HG03521 (cell line): ENCODE data around the gene INSC.

Experiments
- ATAC-seq: cut with Tn5 transposase; IDR thresholded peaks from one replicate; pipeline ENCODE4 v1.9.1; 2021; ENCODE audit warnings: mild to moderate bottlenecking, moderate library complexity; ENCODE audit not compliant: unreplicated experiment

INSC gene

DNA sequence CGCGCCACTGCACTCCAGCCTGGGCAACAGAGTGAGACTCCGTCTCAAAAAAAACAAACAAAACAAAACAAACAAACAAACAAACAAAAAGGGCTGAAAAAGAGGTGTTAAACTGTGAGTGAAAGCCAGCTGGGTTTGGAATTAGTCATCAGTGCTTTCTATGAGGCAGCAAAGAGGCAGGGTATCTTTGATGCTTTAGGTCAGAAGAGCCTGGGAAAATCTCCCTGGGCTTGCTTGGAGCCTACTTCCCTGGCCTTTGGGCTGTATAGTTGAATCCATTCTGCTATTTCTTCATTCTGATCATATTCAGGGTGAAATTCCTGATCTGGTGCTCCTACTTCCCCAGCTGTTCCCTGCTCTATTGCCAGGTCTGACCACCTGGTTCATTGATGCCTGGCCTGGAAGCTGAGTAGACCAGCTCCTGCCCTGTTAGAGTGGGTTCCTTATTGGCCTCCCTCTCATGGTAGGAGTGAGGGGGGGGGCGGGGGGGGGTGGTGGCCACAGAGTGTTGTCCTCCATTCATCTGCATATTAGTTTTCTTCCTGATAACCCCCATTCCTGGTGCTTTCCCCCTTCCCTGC, 65.6 kb downstream of the INSC start:
- peak; percentile 59 for ATAC-seq

DNA sequence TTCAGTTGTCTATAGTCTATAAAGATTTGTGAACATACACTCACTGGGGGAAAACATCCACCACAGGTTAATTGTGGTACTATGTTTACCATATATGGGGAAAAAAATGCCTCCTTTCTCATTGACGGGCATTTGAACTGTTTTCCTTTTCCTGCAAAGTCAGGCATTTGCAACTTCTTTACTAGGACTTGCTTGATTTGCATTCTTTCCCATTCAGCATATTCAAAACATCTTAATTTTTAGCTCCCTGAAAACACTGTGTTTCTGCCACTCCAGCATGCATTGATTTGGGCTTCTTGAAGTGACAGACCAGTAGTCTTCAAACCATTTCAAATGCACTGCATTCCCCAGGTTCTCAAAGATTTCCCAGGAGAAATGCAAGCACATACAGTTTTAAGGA, 67.6 kb downstream of the INSC start:
- ATAC-seq, result no peak

DNA sequence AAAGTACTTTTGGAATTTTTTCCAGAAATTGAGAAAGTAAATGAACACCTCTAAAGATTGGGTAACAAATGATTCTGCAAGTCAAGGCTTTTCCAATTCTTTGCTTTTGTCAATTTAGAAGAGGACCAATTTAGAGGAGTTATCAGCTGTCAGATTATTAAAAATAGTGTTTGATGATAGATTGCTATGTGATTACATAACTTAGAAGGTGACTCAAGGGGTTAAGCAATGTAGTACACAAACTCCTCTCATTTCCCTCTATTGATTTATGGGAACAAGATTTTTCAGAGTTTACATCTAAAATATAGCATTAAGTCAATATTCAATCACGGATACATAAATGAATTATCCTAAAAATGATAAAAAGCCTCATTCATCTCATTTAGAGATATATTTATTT, 70.3 kb downstream of the INSC start:
- no peak for ATAC-seq

DNA sequence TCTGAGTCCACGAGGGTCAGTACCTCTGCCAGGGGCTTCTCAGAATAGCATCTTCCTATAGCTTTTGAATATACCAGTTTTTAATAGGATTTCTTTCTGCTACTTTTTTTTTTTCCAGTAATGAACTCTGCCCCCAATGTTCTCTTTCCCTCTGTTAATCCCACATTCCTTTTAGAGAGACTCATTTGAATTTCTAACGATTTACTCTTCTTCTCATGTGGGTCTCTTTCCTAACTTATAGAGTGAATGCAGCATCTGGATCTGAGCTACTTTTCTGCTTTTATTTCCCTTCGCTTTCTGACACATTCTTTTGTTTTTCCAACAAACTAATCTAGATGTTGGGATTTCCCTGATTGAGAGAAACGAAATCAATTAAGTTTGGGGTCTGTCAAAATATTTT, 71.4 kb downstream of the INSC start:
- no peak for ATAC-seq

DNA sequence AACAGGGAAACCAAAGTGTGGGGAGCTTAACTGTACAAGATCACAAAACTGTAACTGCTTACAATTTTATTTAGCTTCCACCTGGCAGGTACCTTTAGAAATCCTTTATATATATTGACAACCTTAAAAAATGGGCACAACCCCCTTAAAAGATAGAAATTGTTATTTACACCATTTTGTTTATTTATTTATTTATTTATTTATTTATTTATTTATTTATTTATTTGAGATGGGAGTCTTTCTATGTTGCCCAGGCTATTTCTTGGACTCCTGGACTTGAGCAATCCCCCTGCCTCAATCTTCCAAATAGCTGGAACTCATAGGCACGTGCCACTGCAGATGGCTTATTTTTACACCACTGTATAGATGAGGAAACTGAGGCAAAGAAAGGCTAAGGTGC, 74.5 kb downstream of the INSC start:
- no peak for ATAC-seq

DNA sequence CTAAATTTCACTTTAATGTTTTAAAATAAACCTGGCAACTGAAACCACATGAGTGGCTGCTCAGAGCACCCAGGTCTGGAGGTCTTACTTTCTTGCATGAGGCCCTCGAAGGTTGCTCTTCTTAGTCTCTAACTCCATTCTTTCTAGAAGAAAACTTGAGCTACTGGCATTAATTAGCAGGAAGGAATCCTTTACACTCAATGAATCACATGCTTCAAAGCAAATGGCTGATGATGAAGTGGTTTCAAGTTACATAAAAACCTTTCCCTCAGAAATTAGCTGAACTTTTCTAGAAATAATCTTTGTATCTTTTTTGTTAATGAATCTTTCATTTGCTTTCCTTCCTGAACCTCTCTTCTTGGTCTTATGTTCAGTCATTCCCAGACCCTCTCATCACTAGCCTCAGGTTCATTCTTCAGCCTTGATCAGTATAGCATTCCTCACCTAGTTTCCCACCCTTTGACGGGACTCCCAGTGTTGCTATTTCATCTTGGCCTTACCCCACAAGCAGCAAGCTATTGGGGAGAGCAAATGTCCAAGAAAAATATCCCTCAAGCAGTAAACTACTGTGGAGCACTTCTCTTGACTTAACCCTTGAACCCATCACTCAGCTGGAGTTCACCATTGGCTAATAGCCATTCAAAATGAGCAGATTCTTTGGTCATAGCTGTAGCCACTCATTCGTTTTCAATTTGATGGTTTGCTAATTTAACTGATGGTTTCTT, 75.1 kb downstream of the INSC start:
- ATAC-seq, result no peak

DNA sequence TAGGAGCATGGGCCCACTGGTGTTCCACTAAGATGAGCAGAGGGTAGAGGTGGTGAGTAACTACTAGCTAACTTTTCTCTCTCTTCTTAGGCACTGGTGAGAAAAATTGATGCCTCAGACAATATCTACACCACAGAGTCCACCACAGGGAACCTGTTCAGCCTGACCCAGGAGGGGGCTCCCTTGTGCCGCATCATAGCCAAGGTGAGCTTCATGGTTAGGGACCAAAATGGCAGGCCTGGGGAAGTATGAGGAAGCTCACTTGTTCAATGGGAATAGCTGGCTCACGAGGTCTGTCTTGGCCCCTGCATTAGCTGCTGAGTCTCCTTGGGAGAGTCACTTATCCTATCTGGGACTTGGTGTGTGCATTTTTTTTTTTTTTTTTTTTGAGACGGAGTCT, 75.9 kb downstream of the INSC start:
- ATAC-seq, result no peak

DNA sequence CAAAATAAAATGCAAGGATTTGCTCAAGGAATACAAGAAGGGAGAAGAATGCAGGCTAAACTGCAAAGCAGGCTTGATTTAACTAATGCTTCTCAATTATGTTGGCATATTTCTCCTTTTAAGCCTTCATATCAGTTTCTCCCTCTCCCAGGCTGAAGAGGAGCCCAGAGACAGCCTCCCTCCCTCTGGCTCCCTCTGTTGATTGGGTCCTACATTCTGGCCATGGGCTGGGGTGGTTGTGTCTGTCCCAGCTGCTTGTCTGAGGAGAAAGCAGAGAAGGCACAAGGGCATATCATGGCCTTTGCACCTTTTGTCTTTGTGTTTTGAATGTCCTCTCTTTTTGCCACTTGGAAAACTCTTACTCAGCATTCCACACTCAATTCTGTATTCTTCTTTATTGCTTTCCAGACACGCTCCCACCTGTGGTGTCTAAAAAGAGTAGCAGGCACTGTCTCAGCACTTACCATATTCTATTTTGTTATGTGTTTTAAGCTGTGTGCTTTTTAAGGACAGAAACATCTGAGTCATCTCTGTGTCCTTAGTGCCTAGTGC, 77.4 kb downstream of the INSC start:
- ATAC-seq, result no peak

DNA sequence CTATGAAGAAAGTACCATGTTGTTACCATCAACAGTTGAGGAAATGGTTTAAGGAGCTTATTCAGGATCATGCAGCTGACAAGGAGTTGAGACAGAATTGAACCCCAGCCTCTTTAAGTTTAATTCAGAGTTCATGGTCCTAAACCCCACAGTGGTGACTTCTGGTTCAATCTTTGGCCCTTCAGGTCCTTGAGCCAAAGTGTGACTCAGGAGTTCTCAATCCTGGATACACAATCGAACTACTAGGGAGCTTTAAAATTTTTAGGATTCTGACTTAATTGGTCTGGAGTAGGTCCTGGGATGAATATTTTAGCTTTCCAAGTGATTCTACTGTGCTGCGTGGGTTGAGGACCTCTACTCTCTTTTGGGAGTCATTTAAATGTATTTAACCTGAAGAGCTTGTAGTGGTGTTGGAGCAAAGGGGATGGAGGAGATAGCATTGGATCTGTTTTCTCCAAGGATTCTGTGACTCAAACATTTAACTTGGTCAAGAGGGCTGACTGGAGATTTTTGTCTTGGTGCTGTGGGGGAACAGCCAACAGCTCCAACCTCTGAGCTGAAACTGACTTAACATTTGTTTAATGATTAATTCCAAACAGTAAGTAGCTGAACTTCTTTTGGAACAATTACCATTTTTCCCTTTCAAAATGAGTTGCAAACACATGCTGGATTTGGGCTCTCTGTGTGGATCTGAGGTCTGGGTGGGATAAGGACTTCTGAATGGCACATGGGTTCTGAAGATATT, 80.1 kb downstream of the INSC start:
- no peak for ATAC-seq

DNA sequence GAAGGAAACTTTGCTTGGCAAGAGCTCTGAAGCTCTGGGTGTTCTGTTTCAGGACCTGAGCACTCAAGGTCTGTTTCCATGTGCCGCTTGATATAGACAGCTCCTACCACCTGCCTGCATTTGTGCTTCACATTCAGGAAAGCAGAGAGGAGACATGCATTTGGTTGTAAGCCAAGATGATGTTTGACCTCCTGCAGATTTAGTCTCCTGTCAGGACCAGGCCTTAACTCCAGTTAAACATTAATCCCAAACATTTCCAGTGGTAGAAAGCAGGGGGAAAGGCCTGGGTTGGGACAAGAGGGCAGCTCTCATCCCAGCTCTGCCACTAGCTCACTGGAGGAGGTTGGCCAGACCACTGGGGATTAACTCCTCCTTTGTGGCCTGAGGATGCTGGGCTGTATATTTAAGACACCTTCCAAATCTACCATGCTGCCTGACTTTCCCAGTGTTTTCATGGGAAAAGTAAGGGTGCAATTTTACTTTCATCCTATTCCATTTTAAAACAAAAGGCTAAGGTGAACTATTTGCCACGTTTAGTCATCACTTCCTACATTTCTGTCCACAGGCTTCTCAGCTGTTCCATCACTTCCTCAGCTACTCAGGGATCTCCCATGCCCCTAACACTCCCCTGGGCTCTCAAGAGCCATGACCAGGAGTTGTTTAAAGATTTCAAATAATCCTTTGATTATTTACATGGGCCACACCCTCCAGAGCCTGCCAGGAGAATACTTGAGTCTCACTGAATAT, 80.9 kb downstream of the INSC start:
- ATAC-seq, result no peak

DNA sequence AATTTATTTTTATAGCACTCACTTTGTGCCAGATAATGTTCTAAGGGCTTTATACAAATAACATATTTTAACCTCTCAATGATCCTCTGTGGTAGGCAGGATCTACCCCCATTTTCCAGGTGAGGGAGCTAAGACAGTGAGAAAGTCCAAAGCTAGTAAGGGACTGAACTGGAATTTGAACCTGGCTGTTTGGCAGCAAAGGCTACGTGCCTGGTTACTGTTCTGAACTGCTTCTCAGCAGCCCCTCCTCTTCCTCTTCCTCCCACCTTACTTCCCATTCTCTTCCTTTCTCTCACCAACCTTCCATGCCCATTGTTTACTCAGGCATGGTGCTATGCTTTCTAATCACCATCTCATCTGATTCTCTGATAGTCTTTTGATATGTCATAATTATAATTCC, 82.0 kb downstream of the INSC start:
- ATAC-seq, result no peak

DNA sequence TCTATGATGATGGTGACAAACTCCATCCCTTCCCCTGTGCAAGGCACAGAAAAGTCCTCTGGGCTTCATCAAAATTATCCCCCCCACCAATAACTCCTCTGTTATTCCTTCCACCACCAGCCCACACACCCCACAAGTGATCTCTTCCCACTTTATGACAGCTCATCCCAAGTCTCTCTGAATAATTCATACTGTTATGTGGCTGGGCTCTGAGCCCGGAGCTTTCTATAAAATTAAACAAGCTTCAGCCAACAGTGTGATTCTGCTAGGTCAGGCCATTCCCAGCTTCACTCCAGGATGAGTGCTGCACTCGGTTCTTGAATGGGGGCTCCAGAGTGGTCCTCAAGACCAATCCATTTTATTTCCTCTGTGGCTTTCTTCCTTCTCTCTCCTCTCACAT, 83.0 kb downstream of the INSC start:
- ATAC-seq, result no peak

DNA sequence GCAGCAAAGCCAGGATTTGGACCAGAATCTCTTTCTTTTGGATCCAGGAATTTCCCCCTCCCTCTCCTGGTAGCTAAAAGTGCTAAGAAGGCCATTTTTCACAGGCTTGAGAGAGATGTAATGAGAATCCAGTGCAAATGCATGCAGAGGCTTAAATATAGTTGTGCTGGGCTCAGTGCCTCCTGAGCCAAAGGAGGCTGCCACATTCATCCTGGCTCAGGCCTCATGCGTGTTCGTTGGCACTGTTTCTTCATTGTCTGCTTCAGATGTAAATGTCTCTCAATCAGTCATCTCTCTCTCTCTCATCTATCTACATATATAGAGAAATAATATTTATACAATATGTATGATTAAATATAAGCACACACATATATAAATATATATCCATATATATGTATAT, 83.6 kb downstream of the INSC start:
- ATAC-seq, result no peak

DNA sequence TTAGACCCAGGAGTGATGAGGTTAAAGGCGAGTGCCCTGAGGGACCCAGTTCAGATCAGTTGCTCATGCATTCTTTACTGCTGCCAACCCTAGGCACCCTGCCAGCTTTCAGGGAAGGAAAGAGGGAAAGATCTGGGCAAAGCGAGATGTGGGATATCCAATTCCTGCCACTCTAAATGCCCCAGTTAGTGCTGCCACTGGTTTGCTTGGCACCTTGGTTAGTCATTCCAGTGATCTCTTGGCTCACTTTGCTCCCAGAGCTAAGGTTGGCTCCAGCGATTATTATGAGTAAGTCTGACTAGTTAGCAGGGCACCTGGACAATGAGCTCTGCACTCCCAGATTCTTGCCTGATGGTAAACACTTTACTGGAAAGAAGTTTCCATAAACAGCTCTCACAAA, 85.0 kb downstream of the INSC start:
- no peak for ATAC-seq

DNA sequence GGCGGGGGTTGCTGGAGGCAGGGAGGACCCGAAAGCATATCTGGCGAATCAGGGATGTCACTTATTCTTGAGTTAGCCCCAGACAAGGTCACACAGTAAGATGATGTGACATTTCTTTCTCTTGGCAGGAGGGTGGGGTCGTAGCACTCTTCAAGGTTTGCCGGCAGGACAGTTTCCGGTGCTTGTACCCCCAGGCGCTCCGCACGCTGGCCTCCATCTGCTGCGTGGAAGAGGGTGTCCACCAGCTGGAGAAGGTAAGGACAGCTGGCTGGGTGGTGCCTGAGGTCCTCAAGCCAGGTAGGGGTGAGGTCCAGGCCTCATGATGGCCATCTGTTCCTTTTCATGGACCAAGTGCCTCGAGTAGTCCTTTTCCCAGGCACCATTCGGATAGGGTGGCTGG, 86.0 kb downstream of the INSC start:
- no peak for ATAC-seq

DNA sequence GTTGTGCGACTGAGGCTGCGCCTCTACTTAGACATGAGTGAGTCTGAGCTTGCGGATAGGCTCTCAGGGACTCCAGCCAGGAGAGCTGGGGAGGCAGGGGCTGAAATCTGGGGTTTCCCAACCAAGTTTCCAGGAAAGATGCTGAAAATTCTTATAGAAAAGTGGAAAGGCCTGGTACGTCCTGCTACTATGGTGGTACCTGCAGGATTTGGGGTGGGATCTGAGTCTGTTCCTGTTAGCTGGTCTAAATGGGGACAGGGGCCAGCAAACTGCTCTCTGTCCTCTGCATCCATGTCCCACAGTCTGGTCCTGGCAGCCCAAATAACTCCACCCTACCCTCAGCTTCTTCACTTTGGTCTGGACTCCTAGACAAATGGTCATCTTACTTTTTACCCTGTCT, 86.9 kb downstream of the INSC start:
- ATAC-seq, result no peak

DNA sequence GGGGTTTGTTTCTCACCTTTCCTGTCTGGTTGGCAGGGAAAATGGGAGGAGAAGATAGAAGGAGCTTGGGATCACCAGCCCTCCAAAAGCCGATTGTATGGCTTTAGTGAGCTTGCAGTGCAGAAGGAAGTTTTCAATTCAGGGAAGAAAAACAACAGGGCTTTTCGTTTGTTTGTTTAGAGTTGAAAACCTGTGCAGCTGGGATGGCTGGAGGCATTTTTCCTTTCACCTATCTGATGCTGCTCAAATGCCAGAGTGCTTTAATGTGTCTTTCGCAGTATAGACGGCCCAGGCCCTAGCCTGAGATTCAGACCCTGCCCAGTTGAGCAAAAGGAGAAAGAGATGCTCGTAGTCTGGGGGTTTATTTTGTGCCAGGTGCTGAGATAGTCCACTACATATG, 87.9 kb downstream of the INSC start:
- ATAC-seq, result no peak

DNA sequence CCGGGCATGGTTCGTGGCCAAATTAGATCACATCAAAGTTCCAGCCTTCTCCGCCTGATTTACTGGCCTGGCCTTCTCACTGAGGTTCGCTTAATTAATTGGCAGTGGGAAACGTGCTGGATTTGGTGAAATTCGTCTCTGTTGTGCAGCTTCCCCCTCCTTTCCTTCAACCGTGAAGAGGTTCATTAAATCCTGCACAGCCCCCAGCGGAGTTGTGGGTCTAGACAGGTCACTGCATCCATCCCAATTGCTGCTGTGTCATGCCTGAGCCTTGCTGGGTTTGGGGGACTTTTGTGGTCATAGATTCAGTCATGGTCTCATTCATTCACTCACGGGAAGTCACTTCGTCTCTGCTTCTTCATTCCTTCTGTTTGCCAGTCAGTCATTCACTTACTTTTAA, 90.0 kb downstream of the INSC start:
- no peak for ATAC-seq

DNA sequence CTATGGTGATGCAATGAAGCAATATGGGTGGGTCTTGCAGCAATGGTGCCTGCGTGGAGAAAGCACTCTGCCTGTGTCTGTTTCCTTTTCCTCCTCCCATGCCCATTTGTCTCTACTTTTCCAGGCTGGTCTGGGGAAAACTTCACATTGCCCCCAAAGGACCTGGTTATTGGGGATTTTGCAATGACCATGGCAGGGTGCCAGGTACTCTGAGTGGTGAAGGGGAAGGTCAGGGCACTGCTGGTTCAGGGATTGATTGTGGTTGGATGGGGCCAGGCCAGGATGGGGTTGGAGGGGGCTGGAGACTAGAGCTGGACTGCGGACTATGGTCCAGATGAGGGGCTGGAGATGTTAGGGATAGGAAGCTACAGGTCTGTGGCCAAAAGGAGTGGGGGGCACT, 92.1 kb downstream of the INSC start:
- ATAC-seq, result no peak

DNA sequence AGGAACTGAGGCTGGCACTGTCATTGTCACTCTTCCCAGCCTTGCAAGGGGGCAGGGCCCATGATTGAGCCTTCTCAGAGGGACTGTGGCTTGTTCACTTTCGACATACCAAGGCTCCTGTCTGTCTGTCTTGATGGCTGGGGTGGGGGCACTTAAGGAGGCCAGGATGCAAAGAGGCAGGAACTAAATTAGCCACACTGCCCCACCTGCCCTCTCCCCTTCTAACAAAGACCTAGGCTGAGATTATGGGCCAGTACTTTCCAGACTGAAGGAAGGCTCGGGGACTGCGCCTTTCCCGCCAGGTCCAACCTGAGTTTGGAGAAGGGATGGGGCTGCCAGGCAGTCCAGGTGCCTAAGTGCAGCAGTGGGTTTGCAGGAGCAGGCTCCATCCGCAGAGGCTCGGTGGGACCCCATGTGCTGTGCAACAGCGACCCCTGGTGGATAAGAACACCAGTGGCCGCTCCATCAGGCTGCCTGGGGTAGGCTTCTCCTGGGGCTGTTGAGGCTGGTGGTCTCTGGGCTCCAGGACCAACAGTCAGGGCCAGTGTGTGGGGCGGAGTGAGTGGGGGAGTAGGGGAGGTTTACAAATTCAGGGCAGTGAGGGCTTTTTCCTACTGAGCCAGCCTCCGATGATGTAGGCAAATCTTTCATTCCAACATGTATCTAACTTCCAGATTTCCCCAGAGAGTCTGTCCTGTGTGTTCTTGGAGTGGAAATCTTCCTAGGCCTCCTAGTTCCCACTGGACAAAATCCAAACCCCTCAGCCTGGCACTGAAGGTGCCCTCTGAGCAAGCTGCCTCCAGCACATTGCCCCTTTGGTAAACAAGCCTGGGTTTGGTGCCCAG, 93.9 kb downstream of the INSC start:
- ATAC-seq, result peak; percentile 92
